Uterus (tissue), 2 donors: Measurements from ENCODE around the gene IVL.

Experiments used
- POLR2A ChIP-seq, 2 donors: fragments of 450-650 bp; IDR thresholded peaks; one replicate each; pipeline ENCODE4 v1.6.1; 2016; ENCODE audit warnings: antibody characterized with exemption in 2 of 2, mild to moderate bottlenecking in 1 of 2, moderate library complexity in 1 of 2
- TF ChIP-seq, protein P1 (sequence below), 4 experiments: fragments of 200-600 bp in 2 of 4; fragments of 450-650 bp in 2 of 4; sonication (generic) in 2 of 4; IDR thresholded peaks; one replicate each; pipeline ENCODE4 v1.5.1; 2016 to 2019; ENCODE audit warnings: antibody characterized with exemption in 4 of 4, mild to moderate bottlenecking in 2 of 4, moderate library complexity in 1 of 4

DNA sequence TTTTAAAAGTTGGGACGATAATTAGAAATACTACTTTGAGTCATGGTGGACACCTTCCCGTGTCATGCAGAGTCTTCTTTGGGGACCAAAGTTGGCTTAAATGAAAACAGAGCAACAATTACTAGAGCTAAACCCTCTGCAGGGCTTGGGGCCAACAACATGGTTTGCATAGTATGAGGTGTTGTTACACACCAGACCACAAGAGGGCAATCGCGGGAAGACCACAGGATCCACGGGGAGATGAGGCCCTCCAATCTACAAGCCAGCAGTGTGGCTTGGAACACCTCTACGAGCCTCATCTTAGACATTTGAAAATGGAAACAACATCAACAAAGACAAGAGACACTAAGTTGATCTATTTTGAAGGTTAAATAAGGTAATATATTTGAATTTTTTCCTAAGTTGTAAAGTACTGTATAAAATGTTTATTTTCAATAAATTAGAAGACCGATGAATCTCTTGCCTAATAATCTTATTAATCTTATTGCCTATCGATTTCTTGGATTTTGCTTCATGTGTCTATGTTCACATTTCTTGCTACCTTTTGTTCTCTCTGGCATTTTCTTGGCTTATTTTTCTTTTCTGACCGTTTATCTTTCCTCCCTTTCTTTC is 38.4 kb upstream of the IVL start:
- TF ChIP-seq POLR2A (IDR thresholded peaks at IDR 0.05) = no peak
- TF ChIP-seq, protein P1, sequence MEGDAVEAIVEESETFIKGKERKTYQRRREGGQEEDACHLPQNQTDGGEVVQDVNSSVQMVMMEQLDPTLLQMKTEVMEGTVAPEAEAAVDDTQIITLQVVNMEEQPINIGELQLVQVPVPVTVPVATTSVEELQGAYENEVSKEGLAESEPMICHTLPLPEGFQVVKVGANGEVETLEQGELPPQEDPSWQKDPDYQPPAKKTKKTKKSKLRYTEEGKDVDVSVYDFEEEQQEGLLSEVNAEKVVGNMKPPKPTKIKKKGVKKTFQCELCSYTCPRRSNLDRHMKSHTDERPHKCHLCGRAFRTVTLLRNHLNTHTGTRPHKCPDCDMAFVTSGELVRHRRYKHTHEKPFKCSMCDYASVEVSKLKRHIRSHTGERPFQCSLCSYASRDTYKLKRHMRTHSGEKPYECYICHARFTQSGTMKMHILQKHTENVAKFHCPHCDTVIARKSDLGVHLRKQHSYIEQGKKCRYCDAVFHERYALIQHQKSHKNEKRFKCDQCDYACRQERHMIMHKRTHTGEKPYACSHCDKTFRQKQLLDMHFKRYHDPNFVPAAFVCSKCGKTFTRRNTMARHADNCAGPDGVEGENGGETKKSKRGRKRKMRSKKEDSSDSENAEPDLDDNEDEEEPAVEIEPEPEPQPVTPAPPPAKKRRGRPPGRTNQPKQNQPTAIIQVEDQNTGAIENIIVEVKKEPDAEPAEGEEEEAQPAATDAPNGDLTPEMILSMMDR (IDR thresholded peaks at IDR 0.05) = peak; percentile 13 to 33 (median 26)
